ENCODE data around the gene TLR10. TPM values are rescaled to one million over a fixed set of nuclear protein-coding genes. Genes with fewer than 3 reads are reported as not detected.

TLR10 gene
- total and polyA plus RNA-seq, 4 donors, result 0.32 to 1.1 TPM; not detected in 2

GRCh38 chr4:38803833-38804653 is 21.3 kb upstream of the TLR10 start:
- WGBS, 2 donors, result 17 to 19% methylated on average over 6 of the region's 6 CpGs

GRCh38 chr4:38802561-38803355 is 20.0 kb upstream of the TLR10 start:
- H3K4me3 ChIP-seq (ENCODE audit: low read length in 2 of 2), result no peak overlapping the region
- 85 to 92% methylated on average over 15 of the region's 15 CpGs for WGBS, 2 donors

More at GRCh38 chr4:38803833-38804653, 21.3 kb upstream of the TLR10 start:
- H3K36me3 ChIP-seq (ENCODE audit: control insufficient read depth in 1 of 2, insufficient read depth in 2 of 2, low read length in 1 of 2), result peaks cover 0 to 6% of the 10 kb centered on the region in 2 donors
- intact Hi-C loops (cut with DNase I), result no loop called here
- peaks cover 1 to 3% of the 10 kb centered on the region in 2 donors for H3K4me1 ChIP-seq (ENCODE audit: control insufficient read depth in 1 of 2, insufficient read depth in 2 of 2, low read length in 2 of 2)
- DNase-seq, result no peak
- peaks cover 5% of the 10 kb centered on the region for H3K9me3 ChIP-seq (ENCODE audit: control insufficient read depth, low read length)
- H3K27ac ChIP-seq (ENCODE audit: low read depth in 1 of 2, low read length in 2 of 2), result peak overlapping the region in 1 of 2 donors; percentile 33
- H3K4me3 ChIP-seq (ENCODE audit: low read length in 2 of 2), result peak overlapping the region in 1 of 2 donors; percentile 72
- H3K27me3 ChIP-seq (ENCODE audit: control insufficient read depth in 1 of 2, insufficient read depth in 2 of 2, low read length in 1 of 2), result no peaks in the 10 kb centered on the region
- no peak for ATAC-seq (ENCODE audit: low FRiP score)

GRCh38 chr4:38800961-38801450 is 18.2 kb upstream of the TLR10 start:
- H3K27ac ChIP-seq (ENCODE audit: low read depth in 1 of 2, low read length in 2 of 2), result no peak overlapping the region
- intact Hi-C loops (cut with DNase I), result no loop called here
- 93 to 98% methylated on average over 3 of the region's 3 CpGs for WGBS, 2 donors
- no peaks in the 10 kb centered on the region for H3K27me3 ChIP-seq (ENCODE audit: control insufficient read depth in 1 of 2, insufficient read depth in 2 of 2, low read length in 1 of 2)
- ATAC-seq (ENCODE audit: low FRiP score) (no peak), DNase-seq (no peak)
- H3K4me3 ChIP-seq (ENCODE audit: low read length in 2 of 2), result no peak overlapping the region
- peaks cover 0 to 6% of the 10 kb centered on the region in 2 donors for H3K36me3 ChIP-seq (ENCODE audit: control insufficient read depth in 1 of 2, insufficient read depth in 2 of 2, low read length in 1 of 2)
- H3K4me1 ChIP-seq (ENCODE audit: control insufficient read depth in 1 of 2, insufficient read depth in 2 of 2, low read length in 2 of 2), result peaks cover 1 to 3% of the 10 kb centered on the region in 2 donors
- peaks cover 6% of the 10 kb centered on the region for H3K9me3 ChIP-seq (ENCODE audit: control insufficient read depth, low read length)

More at GRCh38 chr4:38802561-38803355, 20.0 kb upstream of the TLR10 start:
- no peaks in the 10 kb centered on the region for H3K27me3 ChIP-seq (ENCODE audit: control insufficient read depth in 1 of 2, insufficient read depth in 2 of 2, low read length in 1 of 2)
- intact Hi-C loops (cut with DNase I), result no loop called here
- H3K9me3 ChIP-seq (ENCODE audit: control insufficient read depth, low read length), result peaks cover 5% of the 10 kb centered on the region
- peaks cover 1 to 3% of the 10 kb centered on the region in 2 donors for H3K4me1 ChIP-seq (ENCODE audit: control insufficient read depth in 1 of 2, insufficient read depth in 2 of 2, low read length in 2 of 2)
- ATAC-seq (ENCODE audit: low FRiP score) (no peak), DNase-seq (no peak)
- peaks cover 0 to 6% of the 10 kb centered on the region in 2 donors for H3K36me3 ChIP-seq (ENCODE audit: control insufficient read depth in 1 of 2, insufficient read depth in 2 of 2, low read length in 1 of 2)
- H3K27ac ChIP-seq (ENCODE audit: low read depth in 1 of 2, low read length in 2 of 2), result no peak overlapping the region

- H3K9me3 ChIP-seq (ENCODE audit: control insufficient read depth, low read length), result peaks cover 6% of the 10 kb centered on the region
- H3K27me3 ChIP-seq (ENCODE audit: control insufficient read depth in 1 of 2, insufficient read depth in 2 of 2, low read length in 1 of 2), result no peaks in the 10 kb centered on the region
- no peak overlapping the region for H3K4me3 ChIP-seq (ENCODE audit: low read length in 2 of 2)
- whole genome bisulfite sequencing, 2 donors, result 94 to 95% methylated on average over 2 of the region's 2 CpGs
- ATAC-seq (ENCODE audit: low FRiP score) (no peak), DNase-seq (no peak)
- H3K27ac ChIP-seq (ENCODE audit: low read depth in 1 of 2, low read length in 2 of 2), result no peak overlapping the region
- intact Hi-C loops (cut with DNase I), result no loop called here
- H3K4me1 ChIP-seq (ENCODE audit: control insufficient read depth in 1 of 2, insufficient read depth in 2 of 2, low read length in 2 of 2), result peaks cover 1 to 3% of the 10 kb centered on the region in 2 donors
- H3K36me3 ChIP-seq (ENCODE audit: control insufficient read depth in 1 of 2, insufficient read depth in 2 of 2, low read length in 1 of 2), result peaks cover 0 to 6% of the 10 kb centered on the region in 2 donors
These were observed 17.6 kb upstream of the TLR10 start for GRCh38 chr4:38800366-38800765.

GRCh38 chr4:38795087-38795486 is 12.3 kb upstream of the TLR10 start:
- no peaks in the 10 kb centered on the region for H3K4me1 ChIP-seq (ENCODE audit: control insufficient read depth in 1 of 2, insufficient read depth in 2 of 2, low read length in 2 of 2)
- DNase-seq (no peak), ATAC-seq (ENCODE audit: low FRiP score) (no peak)
- H3K4me3 ChIP-seq (ENCODE audit: low read length in 2 of 2), result no peak overlapping the region
- no peaks in the 10 kb centered on the region for H3K27me3 ChIP-seq (ENCODE audit: control insufficient read depth in 1 of 2, insufficient read depth in 2 of 2, low read length in 1 of 2)
- intact Hi-C loops (cut with DNase I), result no loop called here
- WGBS, 2 donors, result 84 to 86% methylated on average over 3 of the region's 3 CpGs
- H3K36me3 ChIP-seq (ENCODE audit: control insufficient read depth in 1 of 2, insufficient read depth in 2 of 2, low read length in 1 of 2), result peaks cover 0 to 3% of the 10 kb centered on the region in 2 donors
- H3K9me3 ChIP-seq (ENCODE audit: control insufficient read depth, low read length), result peaks cover 4% of the 10 kb centered on the region
- H3K27ac ChIP-seq (ENCODE audit: low read depth in 1 of 2, low read length in 2 of 2), result no peak overlapping the region

- Histone ChIP-seq H3K9me3 (ENCODE audit: control insufficient read depth, low read length) (peaks cover 4% of the 10 kb centered on the region), H3K4me3 (ENCODE audit: low read length in 2 of 2) (no peak overlapping the region), H3K4me1 (ENCODE audit: control insufficient read depth in 1 of 2, insufficient read depth in 2 of 2, low read length in 2 of 2) (no peaks in the 10 kb centered on the region), H3K27me3 (ENCODE audit: control insufficient read depth in 1 of 2, insufficient read depth in 2 of 2, low read length in 1 of 2) (no peaks in the 10 kb centered on the region), H3K36me3 (ENCODE audit: control insufficient read depth in 1 of 2, insufficient read depth in 2 of 2, low read length in 1 of 2) (no peaks in the 10 kb centered on the region), H3K27ac (ENCODE audit: low read depth in 1 of 2, low read length in 2 of 2) (no peak overlapping the region)
- 52% methylated on average over 2 of the region's 2 CpGs for WGBS, 2 donors
- no peak for DNase-seq
- intact Hi-C loops (cut with DNase I), result no loop called here
- no peak for ATAC-seq (ENCODE audit: low FRiP score)
These were observed 11.3 kb upstream of the TLR10 start for GRCh38 chr4:38794051-38794450.

GRCh38 chr4:38791010-38791409 is 8.2 kb upstream of the TLR10 start:
- H3K36me3 ChIP-seq (ENCODE audit: control insufficient read depth in 1 of 2, insufficient read depth in 2 of 2, low read length in 1 of 2), result no peaks in the 10 kb centered on the region
- H3K9me3 ChIP-seq (ENCODE audit: control insufficient read depth, low read length), result peaks cover 2% of the 10 kb centered on the region
- DNase-seq, result no peak
- no peak for ATAC-seq (ENCODE audit: low FRiP score)
- intact Hi-C loops (cut with DNase I), result no loop called here
- WGBS, 2 donors, result 74 to 75% methylated on average over 2 of the region's 2 CpGs
- H3K4me1 ChIP-seq (ENCODE audit: control insufficient read depth in 1 of 2, insufficient read depth in 2 of 2, low read length in 2 of 2), result no peaks in the 10 kb centered on the region
- H3K4me3 ChIP-seq (ENCODE audit: low read length in 2 of 2), result no peak overlapping the region
- no peak overlapping the region for H3K27ac ChIP-seq (ENCODE audit: low read depth in 1 of 2, low read length in 2 of 2)
- no peaks in the 10 kb centered on the region for H3K27me3 ChIP-seq (ENCODE audit: control insufficient read depth in 1 of 2, insufficient read depth in 2 of 2, low read length in 1 of 2)

- intact Hi-C loops (cut with DNase I), result no loop called here
These were observed 5.5 kb upstream of the TLR10 start for GRCh38 chr4:38788317-38788716.

More at GRCh38 chr4:38788317-38788716, 5.5 kb upstream of the TLR10 start:
- ATAC-seq (ENCODE audit: low FRiP score) (no peak), DNase-seq (no peak)
- Histone ChIP-seq H3K27ac (ENCODE audit: low read depth in 1 of 2, low read length in 2 of 2) (no peak overlapping the region), H3K4me3 (ENCODE audit: low read length in 2 of 2) (no peak overlapping the region), H3K9me3 (ENCODE audit: control insufficient read depth, low read length) (no peaks in the 10 kb centered on the region), H3K36me3 (ENCODE audit: control insufficient read depth in 1 of 2, insufficient read depth in 2 of 2, low read length in 1 of 2) (no peaks in the 10 kb centered on the region), H3K4me1 (ENCODE audit: control insufficient read depth in 1 of 2, insufficient read depth in 2 of 2, low read length in 2 of 2) (no peaks in the 10 kb centered on the region), H3K27me3 (ENCODE audit: control insufficient read depth in 1 of 2, insufficient read depth in 2 of 2, low read length in 1 of 2) (no peaks in the 10 kb centered on the region)
- WGBS, 2 donors, result 13 to 22% methylated on average over 1 of the region's 1 CpG

Measured in aorta (tissue), 5 donors.